Measurements from ENCODE around the gene ANKS6. TPM values are rescaled to one million over a fixed set of nuclear protein-coding genes. Genes with fewer than 3 reads are reported as not detected.

Gene ANKS6
- total RNA-seq, 2 donors from 2014 or later, result 41.7 to 55.2 TPM

GRCh38 chr9:98801561-98801960 is 5.2 kb upstream of the ANKS6 start:
- peaks cover 53% of the 10 kb centered on the region for H3K27me3 Mint-ChIP-seq (ENCODE audit: insufficient read depth)
- H3K27ac Mint-ChIP-seq, result no peak overlapping the region
- H3K4me1 Mint-ChIP-seq, result peaks cover 4% of the 10 kb centered on the region
- H3K4me3 Mint-ChIP-seq, result no peak overlapping the region
- peaks cover 9% of the 10 kb centered on the region for H3K4me1 ChIP-seq (ENCODE audit: control insufficient read depth, insufficient read depth, low read length)
- no peak overlapping the region for H3K9ac ChIP-seq (ENCODE audit: extremely low read depth, low read length, poor library complexity, severe bottlenecking)
- peaks cover 13% of the 10 kb centered on the region for H3K27me3 ChIP-seq (ENCODE audit: control insufficient read depth, insufficient read depth, low read length, poor library complexity, severe bottlenecking)
- peak; percentile 20 for TF ChIP-seq CTCF (conservative IDR thresholded peaks at IDR 0.05)
- WGBS, 2 experiments (ENCODE audit: insufficient coverage in 1 of 2, insufficient read length in 1 of 2), result 95 to 100% methylated on average over 1 of the region's 1 CpG
- no peaks in the 10 kb centered on the region for H3K36me3 Mint-ChIP-seq (ENCODE audit: low read depth)
- no peak overlapping the region for H3K4me3 ChIP-seq (ENCODE audit: low read length)
- H3K36me3 ChIP-seq (ENCODE audit: control insufficient read depth, insufficient read depth, low read length), result no peaks in the 10 kb centered on the region
- DNase-seq, result no peak
- no peak overlapping the region for H3K27ac ChIP-seq (ENCODE audit: low read depth, low read length)
- peaks cover 15% of the 10 kb centered on the region for H3K9me3 Mint-ChIP-seq
- peaks cover 11% of the 10 kb centered on the region for H3K9me3 ChIP-seq (ENCODE audit: control insufficient read depth, low read length)

- Histone ChIP-seq H3K4me1 (ENCODE audit: control insufficient read depth, insufficient read depth, low read length) (peaks cover under 1% of the 10 kb centered on the region), H3K9me3 (ENCODE audit: control insufficient read depth, low read length) (peaks cover 11% of the 10 kb centered on the region), H3K36me3 (ENCODE audit: control insufficient read depth, insufficient read depth, low read length) (no peaks in the 10 kb centered on the region), H3K9ac (ENCODE audit: extremely low read depth, low read length, poor library complexity, severe bottlenecking) (no peak overlapping the region), H3K27ac (ENCODE audit: low read depth, low read length) (no peak overlapping the region), H3K4me3 (ENCODE audit: low read length) (no peak overlapping the region), H3K27me3 (ENCODE audit: control insufficient read depth, insufficient read depth, low read length, poor library complexity, severe bottlenecking) (peaks cover 24% of the 10 kb centered on the region)
- peaks cover 15% of the 10 kb centered on the region for H3K9me3 Mint-ChIP-seq
- 88 to 91% methylated on average over 3 of the region's 3 CpGs for WGBS, 2 experiments (ENCODE audit: insufficient coverage in 1 of 2, insufficient read length in 1 of 2)
- peaks cover 52% of the 10 kb centered on the region for H3K27me3 Mint-ChIP-seq (ENCODE audit: insufficient read depth)
- H3K36me3 Mint-ChIP-seq (ENCODE audit: low read depth), result peaks cover 6% of the 10 kb centered on the region
- DNase-seq, result no peak
- H3K27ac Mint-ChIP-seq, result no peak overlapping the region
- no peak overlapping the region for H3K4me3 Mint-ChIP-seq
- H3K4me1 Mint-ChIP-seq, result peaks cover 15% of the 10 kb centered on the region
- TF ChIP-seq CTCF (conservative IDR thresholded peaks at IDR 0.05), result no peak
These were observed 1.9 kb upstream of the ANKS6 start for GRCh38 chr9:98798254-98798653.

- 89 to 97% methylated on average over 3 to 4 of the region's 4 CpGs for WGBS, 2 experiments (ENCODE audit: insufficient coverage in 1 of 2, insufficient read length in 1 of 2)
- Histone ChIP-seq H3K27me3 (ENCODE audit: control insufficient read depth, insufficient read depth, low read length, poor library complexity, severe bottlenecking) (peaks cover 24% of the 10 kb centered on the region), H3K4me3 (ENCODE audit: low read length) (no peak overlapping the region), H3K36me3 (ENCODE audit: control insufficient read depth, insufficient read depth, low read length) (no peaks in the 10 kb centered on the region), H3K4me1 (ENCODE audit: control insufficient read depth, insufficient read depth, low read length) (peaks cover 5% of the 10 kb centered on the region), H3K9ac (ENCODE audit: extremely low read depth, low read length, poor library complexity, severe bottlenecking) (no peak overlapping the region), H3K27ac (ENCODE audit: low read depth, low read length) (no peak overlapping the region), H3K9me3 (ENCODE audit: control insufficient read depth, low read length) (peaks cover 11% of the 10 kb centered on the region)
- no peak for DNase-seq
- Mint-ChIP-seq H3K4me1 (peaks cover 21% of the 10 kb centered on the region), H3K9me3 (peaks cover 15% of the 10 kb centered on the region), H3K4me3 (peak overlapping the region; percentile 61), H3K27ac (no peak overlapping the region), H3K27me3 (ENCODE audit: insufficient read depth) (peaks cover 53% of the 10 kb centered on the region), H3K36me3 (ENCODE audit: low read depth) (peaks cover 6% of the 10 kb centered on the region)
- TF ChIP-seq CTCF (conservative IDR thresholded peaks at IDR 0.05), result no peak
These were observed 1.1 kb upstream of the ANKS6 start for GRCh38 chr9:98797491-98797890.
